ENCODE results near the gene ECI2.
A peak's percentile ranks its signal among the peaks of the same experiment; 100 is the strongest.

ECI2 gene

DNA sequence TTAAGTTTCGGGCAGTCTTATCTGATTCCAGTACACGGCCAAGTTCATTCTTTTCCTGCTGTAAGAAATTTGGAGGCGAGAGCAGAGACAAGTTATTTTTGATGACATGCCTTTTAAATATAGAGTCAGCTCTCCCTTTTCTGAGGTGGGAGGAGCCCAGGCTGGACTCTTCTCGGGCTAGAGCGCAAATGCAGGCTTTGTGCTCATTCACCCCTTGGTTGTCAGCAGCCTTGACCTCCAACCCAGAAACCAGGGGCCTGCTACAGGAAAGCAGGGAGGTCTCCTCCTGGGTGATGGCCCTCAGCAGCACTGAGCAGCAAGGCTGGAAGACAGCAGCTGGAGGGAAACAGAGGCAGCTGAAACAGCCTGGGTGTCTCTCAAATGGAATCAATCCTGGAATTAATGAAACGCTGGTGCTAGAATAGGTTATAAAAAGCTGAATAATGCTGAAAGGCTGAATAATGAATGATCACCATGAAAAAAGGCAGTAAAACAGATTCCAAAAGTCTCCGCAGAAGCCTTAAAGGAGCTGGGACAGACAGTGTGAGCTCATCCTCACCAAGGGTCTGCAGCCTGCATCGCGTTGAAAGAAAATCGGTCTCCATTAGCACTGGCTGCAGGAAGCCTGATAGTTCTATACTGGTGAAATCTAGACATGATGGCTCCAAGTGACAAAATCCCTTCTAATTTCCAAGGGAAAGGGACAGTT is 28.2 kb upstream of the ECI2 start:
- Mint-ChIP-seq H3K4me1 (no peaks in the 10 kb centered on the region), H3K27me3 (peaks cover 2% of the 10 kb centered on the region), H3K9me3 (no peaks in the 10 kb centered on the region), H3K27ac (no peak overlapping the region), H3K4me3 (no peak overlapping the region), H3K36me3 (ENCODE audit: low read depth) (no peaks in the 10 kb centered on the region)
- ATAC-seq (no peak), DNase-seq (no peak)

- no peaks in the 10 kb centered on the region for H3K4me1 Mint-ChIP-seq
- ATAC-seq, result no peak
- no peaks in the 10 kb centered on the region for H3K9me3 Mint-ChIP-seq
- no peak overlapping the region for H3K4me3 Mint-ChIP-seq
- DNase-seq, result no peak
- no peaks in the 10 kb centered on the region for H3K36me3 Mint-ChIP-seq (ENCODE audit: low read depth)
- H3K27ac Mint-ChIP-seq, result no peak overlapping the region
- peaks cover 2% of the 10 kb centered on the region for H3K27me3 Mint-ChIP-seq
Measured at GRCh38 chr6:4162370-4162769, 27.0 kb upstream of the ECI2 start.

DNA sequence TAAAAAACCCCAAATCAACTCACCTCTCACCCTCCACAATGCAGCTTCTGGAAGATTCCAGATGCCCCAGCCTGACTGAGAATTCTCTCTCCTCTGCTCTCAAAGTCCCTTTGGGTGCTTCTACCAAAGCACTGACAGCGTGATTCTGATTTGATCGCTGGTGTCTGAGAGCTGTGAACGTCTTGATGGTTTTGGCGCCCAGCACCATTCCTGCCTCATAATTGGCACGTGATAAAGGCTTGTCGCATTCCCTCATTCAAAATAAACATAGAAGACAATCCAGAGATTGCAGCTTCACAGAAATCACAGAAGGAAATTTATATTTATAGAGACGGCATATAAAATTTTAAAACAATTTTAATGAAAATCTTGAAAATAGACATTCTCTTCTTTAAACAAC is 24.1 kb upstream of the ECI2 start:
- Mint-ChIP-seq H3K4me1 (peaks cover 6% of the 10 kb centered on the region), H3K4me3 (no peak overlapping the region), H3K27ac (no peak overlapping the region), H3K27me3 (peaks cover 2% of the 10 kb centered on the region), H3K36me3 (ENCODE audit: low read depth) (no peaks in the 10 kb centered on the region), H3K9me3 (no peaks in the 10 kb centered on the region)
- no peak for DNase-seq
- no peak for ATAC-seq

GRCh38 chr6:4157506-4157905 is 22.1 kb upstream of the ECI2 start:
- H3K27me3 Mint-ChIP-seq, result peaks cover 2% of the 10 kb centered on the region
- H3K9me3 Mint-ChIP-seq, result no peaks in the 10 kb centered on the region
- ATAC-seq, result no peak
- no peaks in the 10 kb centered on the region for H3K36me3 Mint-ChIP-seq (ENCODE audit: low read depth)
- H3K4me1 Mint-ChIP-seq, result peaks cover 6% of the 10 kb centered on the region
- no peak overlapping the region for H3K4me3 Mint-ChIP-seq
- DNase-seq, result no peak
- H3K27ac Mint-ChIP-seq, result no peak overlapping the region

DNA sequence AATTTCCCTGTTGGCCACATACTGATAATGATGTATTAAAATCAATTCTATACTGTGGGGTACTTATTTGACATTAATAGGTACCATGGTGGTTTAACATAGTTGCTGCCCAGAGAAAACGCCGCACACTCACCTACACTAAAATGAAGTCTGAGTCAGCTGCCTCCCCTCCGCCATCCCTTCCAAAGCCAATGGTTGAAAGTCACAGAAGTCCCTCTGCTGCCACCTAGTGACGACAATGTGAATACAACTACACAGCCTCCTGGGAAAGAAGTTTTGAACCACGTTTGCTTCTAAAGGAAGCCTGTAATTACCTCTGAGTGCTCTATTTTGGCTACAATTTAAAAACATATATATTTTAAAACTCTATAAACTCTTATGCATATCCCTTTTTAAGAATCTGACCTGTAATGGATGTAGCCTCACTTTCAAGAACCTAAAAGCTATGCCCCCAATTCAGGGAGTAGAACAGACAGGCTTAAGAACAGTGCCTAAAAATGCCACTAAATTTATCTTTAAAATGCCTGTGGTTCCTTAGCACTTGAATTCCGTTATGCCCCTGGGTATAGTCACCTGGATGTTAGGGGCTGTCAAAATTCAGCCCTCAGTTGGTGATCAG is 20.6 kb upstream of the ECI2 start:
- DNase-seq (peak; percentile 79), ATAC-seq (peak; percentile 91)
- H3K4me3 Mint-ChIP-seq, result no peak overlapping the region
- H3K27ac Mint-ChIP-seq, result no peak overlapping the region
- H3K27me3 Mint-ChIP-seq, result peaks cover 2% of the 10 kb centered on the region
- no peaks in the 10 kb centered on the region for H3K9me3 Mint-ChIP-seq
- no peaks in the 10 kb centered on the region for H3K36me3 Mint-ChIP-seq (ENCODE audit: low read depth)
- peaks cover 6% of the 10 kb centered on the region for H3K4me1 Mint-ChIP-seq

DNA sequence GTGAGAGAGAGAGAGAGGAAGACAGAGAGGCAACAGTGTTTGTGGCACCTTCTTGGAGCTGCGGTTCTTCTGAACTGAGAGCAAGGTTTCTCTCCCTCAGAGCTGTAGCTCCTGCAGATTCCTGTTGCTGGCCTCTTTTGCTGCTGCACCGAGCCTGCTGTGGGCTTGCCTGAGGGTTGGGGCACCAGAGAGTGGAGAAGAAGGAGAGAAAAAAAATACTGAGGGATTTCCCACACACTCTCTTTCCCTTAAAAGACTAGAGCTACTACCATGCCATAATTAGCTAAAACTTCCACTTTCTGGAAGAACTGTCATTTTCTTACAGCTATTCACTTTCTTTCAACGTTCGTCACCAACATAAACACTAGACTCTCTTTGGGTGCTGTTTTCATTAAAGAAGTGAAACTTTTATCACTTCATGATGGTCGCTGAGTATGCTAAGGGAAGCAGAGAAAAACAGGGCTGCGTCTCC is 18.2 kb upstream of the ECI2 start:
- ATAC-seq, result no peak
- H3K27ac Mint-ChIP-seq, result no peak overlapping the region
- peaks cover 6% of the 10 kb centered on the region for H3K4me1 Mint-ChIP-seq
- peaks cover 1% of the 10 kb centered on the region for H3K27me3 Mint-ChIP-seq
- no peak for DNase-seq
- no peaks in the 10 kb centered on the region for H3K9me3 Mint-ChIP-seq
- no peak overlapping the region for H3K4me3 Mint-ChIP-seq
- no peaks in the 10 kb centered on the region for H3K36me3 Mint-ChIP-seq (ENCODE audit: low read depth)

DNA sequence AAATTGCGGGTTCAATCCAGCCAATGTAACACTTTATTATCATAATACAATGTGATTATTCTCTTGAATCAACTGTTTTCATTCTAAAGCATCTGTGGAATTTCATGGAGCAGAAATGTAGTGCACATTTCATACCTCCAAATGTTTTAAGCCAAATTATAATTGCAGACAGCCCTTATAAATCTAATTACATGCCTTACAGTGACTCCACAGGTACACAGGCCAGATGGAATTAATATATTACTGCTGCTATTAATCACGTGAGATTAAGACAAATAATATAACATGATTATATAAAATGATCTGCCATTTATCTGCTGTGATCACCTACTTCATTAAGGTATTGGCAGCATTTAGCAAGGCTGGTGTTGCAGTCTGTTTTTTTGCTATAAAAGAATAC is 9.7 kb upstream of the ECI2 start:
- Mint-ChIP-seq H3K27ac (no peak overlapping the region), H3K4me3 (no peak overlapping the region), H3K36me3 (ENCODE audit: low read depth) (no peaks in the 10 kb centered on the region), H3K4me1 (no peaks in the 10 kb centered on the region), H3K9me3 (no peaks in the 10 kb centered on the region), H3K27me3 (peaks cover 1% of the 10 kb centered on the region)
- ATAC-seq (no peak), DNase-seq (no peak)

GRCh38 chr6:4139272-4139671 is 3.9 kb upstream of the ECI2 start:
- H3K27ac Mint-ChIP-seq, result no peak overlapping the region
- H3K4me3 Mint-ChIP-seq, result no peak overlapping the region
- no peaks in the 10 kb centered on the region for H3K27me3 Mint-ChIP-seq
- no peaks in the 10 kb centered on the region for H3K9me3 Mint-ChIP-seq
- no peaks in the 10 kb centered on the region for H3K36me3 Mint-ChIP-seq (ENCODE audit: low read depth)
- ATAC-seq, result no peak
- no peak for DNase-seq
- H3K4me1 Mint-ChIP-seq, result peaks cover 31% of the 10 kb centered on the region

DNA sequence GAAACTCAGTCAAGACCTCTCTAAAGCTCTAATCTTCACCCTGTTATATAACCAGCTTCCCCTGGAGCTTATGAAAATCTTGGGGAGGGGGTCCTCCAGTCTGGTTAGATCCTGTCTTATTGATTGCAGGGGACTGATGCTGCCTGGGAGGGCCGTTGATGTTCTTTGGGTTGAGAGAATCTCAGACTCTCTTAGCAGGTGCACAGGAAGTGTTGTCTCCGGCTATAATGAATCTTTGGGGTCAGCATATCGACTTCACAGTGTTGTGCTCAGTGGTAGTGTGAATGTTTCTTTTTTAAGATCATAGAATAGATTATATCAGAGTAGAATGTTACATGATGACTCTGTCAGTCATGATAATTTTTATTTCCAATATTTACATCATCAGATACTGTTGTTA is 2.8 kb upstream of the ECI2 start:
- DNase-seq, result no peak
- no peak overlapping the region for H3K27ac Mint-ChIP-seq
- peaks cover 5% of the 10 kb centered on the region for H3K36me3 Mint-ChIP-seq (ENCODE audit: low read depth)
- no peak for ATAC-seq
- peaks cover 40% of the 10 kb centered on the region for H3K4me1 Mint-ChIP-seq
- H3K4me3 Mint-ChIP-seq, result no peak overlapping the region
- H3K9me3 Mint-ChIP-seq, result peaks cover under 1% of the 10 kb centered on the region
- no peaks in the 10 kb centered on the region for H3K27me3 Mint-ChIP-seq

DNA sequence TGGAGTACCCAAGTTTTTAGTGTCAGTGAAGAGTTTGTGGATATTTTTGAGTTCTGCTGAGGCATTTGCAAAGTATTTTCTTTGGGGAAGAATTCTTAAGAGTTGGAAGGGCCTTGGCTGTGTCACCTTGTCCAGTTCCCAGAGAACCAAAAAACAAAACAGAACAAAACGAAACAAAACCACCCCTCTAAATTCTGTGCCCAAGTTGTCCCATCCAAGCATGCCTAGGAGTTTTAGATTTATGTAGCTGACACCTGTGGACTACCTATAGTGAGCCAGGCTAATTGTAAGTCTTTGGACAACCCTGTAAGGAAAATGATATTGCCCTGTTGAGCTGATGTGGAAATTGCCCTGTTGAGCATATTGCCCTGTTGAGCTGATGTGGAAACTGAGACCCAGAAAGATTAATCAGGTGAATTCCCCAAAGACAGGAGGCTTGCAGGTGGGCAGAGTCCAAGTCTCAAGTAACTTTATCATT is 1.0 kb upstream of the ECI2 start:
- DNase-seq (no peak), ATAC-seq (no peak)
- Mint-ChIP-seq H3K36me3 (ENCODE audit: low read depth) (peaks cover 20% of the 10 kb centered on the region), H3K4me1 (peaks cover 43% of the 10 kb centered on the region), H3K27me3 (no peaks in the 10 kb centered on the region), H3K9me3 (peaks cover 11% of the 10 kb centered on the region), H3K4me3 (peak overlapping the region; percentile 78), H3K27ac (peak overlapping the region; percentile 78)

DNA sequence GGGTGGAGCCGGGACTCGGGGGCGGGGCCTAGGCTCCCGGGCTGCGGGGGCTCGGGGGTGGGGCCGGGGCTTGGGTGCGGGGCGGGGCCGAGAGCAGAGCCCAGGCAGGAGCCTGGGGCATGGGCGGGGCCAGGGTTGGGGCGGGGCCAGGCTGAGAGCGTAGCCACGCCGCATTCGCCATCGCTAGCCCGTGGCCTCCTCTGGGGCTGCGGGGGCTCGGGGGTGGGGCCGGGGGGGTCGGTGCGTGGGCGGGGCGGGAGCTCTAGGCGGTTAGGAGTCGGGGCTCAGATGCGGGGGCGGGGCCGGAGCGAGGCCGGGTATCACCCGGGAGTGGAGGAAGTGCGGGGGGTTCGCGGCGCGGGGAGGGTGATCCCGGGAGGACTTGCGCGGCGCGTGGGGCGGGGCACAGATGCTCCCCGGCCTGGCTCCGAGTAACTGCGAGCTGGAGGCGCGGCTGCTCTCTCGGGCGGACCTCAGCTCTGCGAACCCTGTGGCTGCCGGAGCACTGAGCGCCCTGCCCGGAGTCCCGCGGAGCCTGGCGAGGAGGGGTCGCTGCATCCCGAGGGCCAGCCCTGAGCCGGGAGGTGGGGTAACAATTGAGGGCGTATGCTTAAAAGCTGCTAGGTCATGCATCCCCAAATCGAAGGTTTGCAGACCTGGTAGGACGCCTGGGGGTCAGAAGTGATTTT is 434 bp upstream of the ECI2 start:
- peak overlapping the region; percentile 78 for H3K4me3 Mint-ChIP-seq
- peaks cover 43% of the 10 kb centered on the region for H3K4me1 Mint-ChIP-seq

GRCh38 chr6:4133941-4134838 is 1.2 kb downstream of the ECI2 start:
- H3K4me1 Mint-ChIP-seq, result peaks cover 37% of the 10 kb centered on the region
- peak overlapping the region; percentile 85 for H3K4me3 Mint-ChIP-seq
- H3K27ac Mint-ChIP-seq, result peak overlapping the region; percentile 71
- DNase-seq (peak; percentile 50), ATAC-seq (no peak)
- no peaks in the 10 kb centered on the region for H3K27me3 Mint-ChIP-seq
- H3K36me3 Mint-ChIP-seq (ENCODE audit: low read depth), result peaks cover 30% of the 10 kb centered on the region
- peaks cover 11% of the 10 kb centered on the region for H3K9me3 Mint-ChIP-seq

More for the DNA sequence above, 434 bp upstream of the ECI2 start:
- Mint-ChIP-seq H3K36me3 (ENCODE audit: low read depth) (peaks cover 20% of the 10 kb centered on the region), H3K9me3 (peaks cover 11% of the 10 kb centered on the region), H3K27ac (peak overlapping the region; percentile 78), H3K27me3 (no peaks in the 10 kb centered on the region)
- DNase-seq (peak; percentile 94), ATAC-seq (peak; percentile 85)

DNA sequence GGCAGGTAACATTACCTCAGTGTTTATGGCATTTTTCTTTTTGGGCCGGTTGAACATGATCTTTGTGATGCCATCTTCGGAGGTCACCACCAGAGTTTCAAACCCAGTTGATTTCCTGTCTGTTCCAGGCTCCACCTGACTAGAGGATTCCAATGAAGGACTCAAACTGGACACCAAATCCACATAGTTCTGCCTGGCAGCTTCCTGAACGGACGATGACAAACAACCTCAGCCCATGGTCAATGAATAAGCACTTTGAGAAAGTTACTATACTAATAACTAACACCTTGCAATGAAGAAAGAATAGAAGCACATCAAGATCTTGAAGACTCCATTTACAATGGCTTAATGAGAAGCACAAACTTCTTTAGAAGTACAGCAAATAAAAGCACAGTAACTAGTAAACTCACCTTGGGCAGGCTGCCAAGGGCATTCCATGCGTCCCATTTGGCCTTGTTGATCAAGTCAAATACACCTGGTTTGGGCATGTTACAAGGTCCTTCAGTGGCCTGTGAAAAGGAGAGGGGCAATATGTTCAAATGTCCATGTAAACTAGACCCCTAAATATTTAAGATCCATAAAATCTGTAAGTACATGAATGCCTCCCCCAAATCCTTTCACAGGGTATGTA is 4.9 kb downstream of the ECI2 start:
- no peaks in the 10 kb centered on the region for H3K27me3 Mint-ChIP-seq
- DNase-seq, result no peak
- H3K27ac Mint-ChIP-seq, result no peak overlapping the region
- H3K36me3 Mint-ChIP-seq (ENCODE audit: low read depth), result peaks cover 46% of the 10 kb centered on the region
- no peak overlapping the region for H3K4me3 Mint-ChIP-seq
- H3K9me3 Mint-ChIP-seq, result peaks cover 11% of the 10 kb centered on the region
- peaks cover 24% of the 10 kb centered on the region for H3K4me1 Mint-ChIP-seq
- no peak for ATAC-seq

- DNase-seq, result no peak
- no peak overlapping the region for H3K27ac Mint-ChIP-seq
- H3K4me3 Mint-ChIP-seq, result no peak overlapping the region
- ATAC-seq, result no peak
- H3K36me3 Mint-ChIP-seq (ENCODE audit: low read depth), result peaks cover 51% of the 10 kb centered on the region
- H3K27me3 Mint-ChIP-seq, result no peaks in the 10 kb centered on the region
- H3K4me1 Mint-ChIP-seq, result peaks cover 24% of the 10 kb centered on the region
- peaks cover 11% of the 10 kb centered on the region for H3K9me3 Mint-ChIP-seq
Measured at GRCh38 chr6:4129446-4129845, 5.9 kb downstream of the ECI2 start.

All from activated naive CD8-positive, alpha-beta T cell treated with anti-CD3 and anti-CD28 coated beads, Interleukin-2, amount 50 U/mL, for 24 hours (primary cell).